Testis (tissue), 3 donors: ENCODE results near the gene SLC16A7. TPM values are rescaled to one million over a fixed set of nuclear protein-coding genes. Genes with fewer than 3 reads are reported as not detected.

Experiments
- DNase-seq: peaks from one replicate; pipeline ENCODE4 v3.0.0-alpha.2; 2019
- H3K27ac ChIP-seq, 2 donors: fragments of 200-600 bp; sonication (generic); one replicate each; pipeline ENCODE4 v1.5.1; 2019
- H3K27me3 ChIP-seq: fragments of 200-600 bp; sonication (generic); one replicate; pipeline ENCODE4 v1.5.1; 2019
- H3K36me3 ChIP-seq: fragments of 200-600 bp; sonication (generic); one replicate; pipeline ENCODE4 v1.5.1; 2017; ENCODE audit warnings: low read depth; ENCODE audit errors: missing control alignments
- H3K4me1 ChIP-seq: fragments of 200-600 bp; sonication (generic); one replicate; pipeline ENCODE4 v1.5.1; 2019
- H3K4me3 ChIP-seq, 2 donors: fragments of 200-600 bp; sonication (generic); one replicate each; pipeline ENCODE4 v1.5.1; 2017 to 2019
- H3K9me3 ChIP-seq: fragments of 200-600 bp; sonication (generic); one replicate; pipeline ENCODE4 v1.5.1; 2017
- POLR2A ChIP-seq: fragments of 450-650 bp; IDR thresholded peaks from one replicate; pipeline ENCODE4 v1.6.1; 2017; ENCODE audit warnings: antibody characterized with exemption, mild to moderate bottlenecking, moderate library complexity
- WGBS, 2 donors: methylation state at CpG; one replicate each; pipeline ENCODE4 v1.1.5; 2018; 5-methylcytosine and 5-hydroxymethylcytosine counted together
- intact Hi-C: fragments of 100-400 bp; cut with DNase I; formaldehyde crosslinking; loops from one replicate; pipeline ENCODE4 v1.15.1; 2023; ENCODE audit warnings: low total_unique reads
- polyA plus RNA-seq: library from polyadenylated mRNA; stranded (reverse); fragments of 350-450 nt; fragmentation: Illumina TruSeq; extraction: RNeasy Lipid Tissue Mini Kit (QIAGEN cat#74804); gene quantifications from one replicate; pipeline ENCODE4 v1.2.3, GENCODE V29; 2014; ENCODE audit warnings: low read depth, low replicate concordance; ENCODE audit not compliant: insufficient read depth
- total RNA-seq, 2 donors: library from RNA; depleted of rRNA; stranded (reverse); fragments of >200 nt; gene quantifications; one replicate each; pipeline ENCODE4 v1.2.3, GENCODE V29; 2016
- TF ChIP-seq, protein P1 (sequence below), 3 experiments: fragments of 450-650 bp in 2 of 3; fragments of 200-600 bp in 1 of 3; sonication (generic) in 1 of 3; IDR thresholded peaks; one replicate each; pipeline ENCODE4 v1.5.1; 2016 to 2019; ENCODE audit warnings: antibody characterized with exemption in 3 of 3, mild to moderate bottlenecking in 2 of 3, moderate library complexity in 1 of 3

The SLC16A7 gene
- total and polyA plus RNA-seq, 3 donors from 2014 or later: 10.5 to 38.0 (median 15.9) TPM

DNA sequence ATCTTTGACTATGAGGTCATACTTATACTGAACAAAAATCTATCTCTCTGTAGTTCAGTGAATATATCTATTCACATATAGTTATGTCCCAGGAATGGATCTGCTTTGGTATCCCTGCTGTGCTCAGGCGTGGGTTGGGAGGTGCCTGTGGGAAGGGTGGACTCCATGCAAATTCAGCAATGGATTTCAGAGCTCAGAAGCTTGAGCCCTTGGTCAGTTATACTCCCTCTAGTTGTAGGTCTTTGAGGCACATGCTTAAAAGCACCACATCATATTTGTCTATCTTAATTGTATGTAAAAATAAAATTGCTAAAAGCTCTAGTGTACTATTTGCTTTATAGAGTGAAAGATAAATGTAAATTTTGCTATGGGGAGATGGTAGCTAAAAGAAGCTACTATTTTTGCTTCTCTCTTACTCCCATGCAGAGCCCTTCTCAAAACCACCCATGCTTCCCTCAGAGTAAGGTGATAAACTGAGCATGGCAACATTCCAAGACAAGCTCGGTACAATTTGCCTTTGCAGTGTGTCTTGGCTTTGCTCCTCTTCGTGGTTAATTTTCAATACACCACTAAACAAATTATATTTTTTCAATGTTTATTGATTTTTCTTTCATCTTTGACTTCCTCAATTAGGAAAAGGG is 54.9 kb downstream of the SLC16A7 start:
- Histone ChIP-seq H3K9me3 (no peaks in the 10 kb centered on the region), H3K4me3 (no peak overlapping the region), H3K27me3 (no peaks in the 10 kb centered on the region), H3K27ac (no peak overlapping the region), H3K4me1 (no peaks in the 10 kb centered on the region), H3K36me3 (no peaks in the 10 kb centered on the region)
- TF ChIP-seq, protein P1, sequence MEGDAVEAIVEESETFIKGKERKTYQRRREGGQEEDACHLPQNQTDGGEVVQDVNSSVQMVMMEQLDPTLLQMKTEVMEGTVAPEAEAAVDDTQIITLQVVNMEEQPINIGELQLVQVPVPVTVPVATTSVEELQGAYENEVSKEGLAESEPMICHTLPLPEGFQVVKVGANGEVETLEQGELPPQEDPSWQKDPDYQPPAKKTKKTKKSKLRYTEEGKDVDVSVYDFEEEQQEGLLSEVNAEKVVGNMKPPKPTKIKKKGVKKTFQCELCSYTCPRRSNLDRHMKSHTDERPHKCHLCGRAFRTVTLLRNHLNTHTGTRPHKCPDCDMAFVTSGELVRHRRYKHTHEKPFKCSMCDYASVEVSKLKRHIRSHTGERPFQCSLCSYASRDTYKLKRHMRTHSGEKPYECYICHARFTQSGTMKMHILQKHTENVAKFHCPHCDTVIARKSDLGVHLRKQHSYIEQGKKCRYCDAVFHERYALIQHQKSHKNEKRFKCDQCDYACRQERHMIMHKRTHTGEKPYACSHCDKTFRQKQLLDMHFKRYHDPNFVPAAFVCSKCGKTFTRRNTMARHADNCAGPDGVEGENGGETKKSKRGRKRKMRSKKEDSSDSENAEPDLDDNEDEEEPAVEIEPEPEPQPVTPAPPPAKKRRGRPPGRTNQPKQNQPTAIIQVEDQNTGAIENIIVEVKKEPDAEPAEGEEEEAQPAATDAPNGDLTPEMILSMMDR (IDR thresholded peaks at IDR 0.05): no peak
- no peak for TF ChIP-seq POLR2A
- 54 to 56% methylated on average over 3 of the region's 3 CpGs for WGBS, 2 donors
- no peak for DNase-seq
- intact Hi-C loops: no loop called here

DNA sequence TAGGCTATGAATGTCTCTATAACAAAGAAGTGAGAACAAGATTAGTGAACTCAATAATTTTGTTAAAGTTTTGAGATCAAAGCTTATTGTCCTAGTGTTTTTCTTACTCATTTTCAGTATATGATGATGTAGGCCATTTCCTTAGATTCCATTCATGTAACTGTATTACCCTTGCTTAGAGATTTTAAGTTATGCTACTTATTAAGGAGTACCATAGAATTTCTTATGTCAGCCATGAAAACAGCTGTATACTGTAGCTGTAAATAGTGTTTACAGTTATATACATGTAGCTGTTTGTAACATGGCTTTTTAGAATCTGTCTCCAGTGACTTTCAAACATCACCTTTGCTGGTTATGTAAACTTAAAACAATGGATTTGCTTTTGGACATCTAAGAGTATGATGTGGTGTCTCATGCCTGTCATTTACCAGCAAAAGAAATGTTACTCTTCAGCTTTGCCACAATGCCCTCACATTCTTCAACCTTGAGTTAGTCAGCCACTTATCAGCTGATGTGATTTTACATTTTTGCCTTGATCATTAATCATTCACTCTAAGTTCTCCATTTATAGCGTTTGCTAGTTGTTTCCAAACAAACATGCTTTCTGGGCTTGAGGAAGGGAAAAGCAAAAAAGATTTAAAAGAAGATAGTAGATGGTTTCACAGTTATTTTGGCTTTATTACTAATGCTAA is 55.5 kb downstream of the SLC16A7 start:
- no peak overlapping the region for H3K27ac ChIP-seq
- TF ChIP-seq, protein P1 (IDR thresholded peaks at IDR 0.05): no peak
- no peaks in the 10 kb centered on the region for H3K9me3 ChIP-seq
- DNase-seq: no peak
- WGBS, 2 donors: 37 to 55% methylated on average over 1 of the region's 1 CpG
- H3K4me1 ChIP-seq: no peaks in the 10 kb centered on the region
- intact Hi-C loops: no loop called here
- H3K4me3 ChIP-seq: no peak overlapping the region
- no peaks in the 10 kb centered on the region for H3K36me3 ChIP-seq
- no peaks in the 10 kb centered on the region for H3K27me3 ChIP-seq

DNA sequence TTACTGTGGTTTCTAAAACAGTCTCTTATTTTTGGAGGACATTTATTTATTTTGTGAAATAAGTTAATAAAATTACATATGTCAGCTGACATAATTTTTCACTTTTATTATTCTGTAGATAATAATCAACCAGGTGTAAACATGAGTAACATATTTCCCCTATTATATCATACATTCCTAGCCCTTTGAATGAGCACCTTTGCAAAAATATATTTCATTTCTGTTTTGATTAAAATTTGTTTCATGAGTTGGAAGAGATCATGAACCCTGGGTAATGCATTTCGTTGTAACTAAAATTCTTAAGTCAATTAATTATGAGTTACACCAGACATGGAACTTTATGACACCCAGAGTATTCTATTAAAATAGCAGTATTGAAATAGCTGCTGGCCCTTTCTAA is 56.3 kb downstream of the SLC16A7 start:
- H3K4me3 ChIP-seq: no peak overlapping the region
- 81 to 82% methylated on average over 1 of the region's 1 CpG for WGBS, 2 donors
- no peak overlapping the region for H3K27ac ChIP-seq
- H3K4me1 ChIP-seq: no peaks in the 10 kb centered on the region
- no peak for TF ChIP-seq POLR2A
- TF ChIP-seq, protein P1 (IDR thresholded peaks at IDR 0.05): no peak
- no peaks in the 10 kb centered on the region for H3K36me3 ChIP-seq
- DNase-seq: no peak
- intact Hi-C loops: no loop called here
- no peaks in the 10 kb centered on the region for H3K9me3 ChIP-seq
- H3K27me3 ChIP-seq: no peaks in the 10 kb centered on the region

DNA sequence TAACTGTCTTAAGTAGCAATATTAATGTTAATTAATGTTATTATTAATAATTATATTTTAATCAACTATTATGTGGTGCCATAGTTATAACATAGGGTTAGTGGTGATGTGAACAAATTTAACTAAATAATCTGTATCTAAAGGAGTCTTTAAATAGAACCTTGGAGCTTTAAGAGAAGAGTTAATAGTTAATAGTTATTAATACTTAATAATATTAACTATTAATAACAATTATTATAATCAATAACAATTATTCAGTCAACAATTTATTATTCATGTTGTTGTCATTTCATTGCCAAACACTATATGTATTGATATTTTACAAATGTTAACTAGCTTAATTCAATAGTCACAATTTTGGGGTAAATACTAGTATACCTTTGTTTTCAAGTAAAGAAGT is 58.2 kb downstream of the SLC16A7 start:
- intact Hi-C loops: no loop called here
- Histone ChIP-seq H3K4me1 (no peaks in the 10 kb centered on the region), H3K9me3 (no peaks in the 10 kb centered on the region), H3K27ac (no peak overlapping the region), H3K27me3 (no peaks in the 10 kb centered on the region), H3K4me3 (no peak overlapping the region), H3K36me3 (no peaks in the 10 kb centered on the region)
- no peak for TF ChIP-seq POLR2A
- TF ChIP-seq, protein P1 (IDR thresholded peaks at IDR 0.05): no peak
- DNase-seq: no peak

DNA sequence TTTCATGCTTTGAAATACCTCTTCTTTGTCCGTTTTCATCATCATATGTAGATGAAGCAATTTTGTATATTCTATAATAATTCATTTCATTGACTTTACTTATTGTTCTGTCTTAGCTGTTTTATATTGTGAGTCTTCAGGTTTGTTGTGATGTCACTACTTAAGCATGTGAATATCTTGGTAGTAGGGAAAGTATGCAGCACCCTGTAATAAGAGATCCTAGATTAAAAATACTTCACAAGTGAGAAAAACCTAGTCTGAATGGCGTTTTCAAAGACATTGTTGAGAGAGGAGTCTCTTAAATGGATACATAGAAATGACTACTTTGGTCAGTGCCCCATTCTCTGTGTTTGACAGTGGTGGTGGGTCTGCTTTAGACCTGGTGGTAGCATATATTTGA is 61.4 kb downstream of the SLC16A7 start:
- WGBS, 2 donors: 83 to 87% methylated on average over 2 of the region's 2 CpGs
- Histone ChIP-seq H3K27ac (no peak overlapping the region), H3K4me3 (no peak overlapping the region), H3K9me3 (no peaks in the 10 kb centered on the region), H3K27me3 (no peaks in the 10 kb centered on the region), H3K36me3 (no peaks in the 10 kb centered on the region), H3K4me1 (no peaks in the 10 kb centered on the region)
- no peak for DNase-seq
- intact Hi-C loops: no loop called here
- no peak for TF ChIP-seq POLR2A
- TF ChIP-seq, protein P1 (IDR thresholded peaks at IDR 0.05): no peak
